Liver (tissue), 9 donors: ENCODE results near the gene ROBO4. TPM values are rescaled to one million over a fixed set of nuclear protein-coding genes. Genes with fewer than 3 reads are reported as not detected.

Source experiments
- DNase-seq: peaks from one replicate; pipeline ENCODE4 v3.0.0-alpha.2; 2017; ENCODE audit warnings: low spot score
- H3K27ac ChIP-seq, 2 donors: one replicate each; pipeline ENCODE4 v1.7.0; 2013; ENCODE audit warnings: inconsistent platforms in 2 of 2, low read length in 2 of 2, control low read depth in 1 of 2, low read depth in 1 of 2, mild to moderate bottlenecking in 1 of 2
- H3K27me3 ChIP-seq, 4 donors: one replicate each; pipeline versions ENCODE4 v1.6.1 to v1.7.0; 2013; ENCODE audit warnings: low read length in 3 of 4, inconsistent platforms in 1 of 4, mild to moderate bottlenecking in 1 of 4, moderate library complexity in 1 of 4; ENCODE audit not compliant: control insufficient read depth in 4 of 4, insufficient read depth in 4 of 4
- H3K36me3 ChIP-seq, 4 donors: one replicate each; pipeline versions ENCODE4 v1.6.1 to v1.7.0; 2013; ENCODE audit warnings: low read length in 3 of 4, mild to moderate bottlenecking in 3 of 4, low read depth in 1 of 4, moderate library complexity in 1 of 4; ENCODE audit not compliant: control insufficient read depth in 4 of 4, insufficient read depth in 3 of 4
- H3K4me1 ChIP-seq, 4 donors: one replicate each; pipeline versions ENCODE4 v1.6.1 to v1.7.0; 2013; ENCODE audit warnings: low read length in 3 of 4, mild to moderate bottlenecking in 3 of 4, moderate library complexity in 1 of 4; ENCODE audit not compliant: control insufficient read depth in 4 of 4, insufficient read depth in 4 of 4
- H3K4me3 ChIP-seq, 3 donors: one replicate each; pipeline versions ENCODE4 v1.6.1 to v1.7.0; 2013; ENCODE audit warnings: low read length in 3 of 3, control low read depth in 1 of 3, low read depth in 1 of 3, mild to moderate bottlenecking in 1 of 3
- H3K9ac ChIP-seq, 2 donors: one replicate each; pipeline ENCODE4 v1.7.0; 2013; ENCODE audit warnings: low read length in 2 of 2, mild to moderate bottlenecking in 2 of 2, moderate library complexity in 2 of 2, control low read depth in 1 of 2, low read depth in 1 of 2
- H3K9me3 ChIP-seq, 4 donors: one replicate each; pipeline versions ENCODE4 v1.6.1 to v1.7.0; 2013; ENCODE audit warnings: low read length in 3 of 4; ENCODE audit not compliant: control insufficient read depth in 4 of 4
- ATF3 ChIP-seq: IDR thresholded peaks from 2 replicates; pipeline ENCODE4 v1.6.1; 2016; ENCODE audit warnings: antibody characterized with exemption
- CTCF ChIP-seq: fragments of 150-350 bp; IDR thresholded peaks from 2 replicates; pipeline ENCODE4 v1.5.1; 2017; ENCODE audit warnings: improper control_type of control experiment, low read depth, low read length; ENCODE audit not compliant: missing input control
- EGR1 ChIP-seq, 2 donors: IDR thresholded peaks; 2 replicates each; pipeline ENCODE4 v1.6.1; 2016 to 2018; ENCODE audit warnings: antibody characterized with exemption in 2 of 2, low read depth in 2 of 2
- GABPA ChIP-seq, 2 donors: IDR thresholded peaks in 1 of 2; conservative IDR thresholded peaks in 1 of 2; 2 replicates each; pipeline ENCODE4 v1.6.1; 2016; ENCODE audit warnings: antibody characterized with exemption in 2 of 2, mild to moderate bottlenecking in 1 of 2, moderate library complexity in 1 of 2
- HNF4A ChIP-seq, 2 donors: conservative IDR thresholded peaks; 2 replicates each; pipeline ENCODE4 v1.6.1; 2016; ENCODE audit warnings: antibody characterized with exemption in 2 of 2, mild to moderate bottlenecking in 2 of 2
- JUND ChIP-seq, 2 donors: IDR thresholded peaks; 2 replicates each; pipeline ENCODE4 v1.6.1; 2016; ENCODE audit warnings: antibody characterized with exemption in 2 of 2
- NR2F2 ChIP-seq: IDR thresholded peaks from 2 replicates; pipeline ENCODE4 v1.6.1; 2016; ENCODE audit warnings: antibody characterized with exemption
- RAD21 ChIP-seq, 2 donors: IDR thresholded peaks; 2 replicates each; pipeline ENCODE4 v1.6.1; 2016; ENCODE audit warnings: antibody characterized with exemption in 2 of 2, mild to moderate bottlenecking in 2 of 2
- REST ChIP-seq: IDR thresholded peaks from 2 replicates; pipeline ENCODE4 v1.6.1; 2016; ENCODE audit warnings: antibody characterized with exemption, mild to moderate bottlenecking
- RXRA ChIP-seq, 2 donors: IDR thresholded peaks; 2 replicates each; pipeline ENCODE4 v1.6.1; 2017 to 2018; ENCODE audit warnings: antibody characterized with exemption in 2 of 2, mild to moderate bottlenecking in 1 of 2
- SP1 ChIP-seq: IDR thresholded peaks from 2 replicates; pipeline ENCODE4 v1.6.1; 2018; ENCODE audit warnings: antibody characterized with exemption, mild to moderate bottlenecking
- TAF1 ChIP-seq: conservative IDR thresholded peaks from 2 replicates; pipeline ENCODE4 v1.6.1; 2016; ENCODE audit warnings: antibody characterized with exemption, mild to moderate bottlenecking
- YY1 ChIP-seq: IDR thresholded peaks from 2 replicates; pipeline ENCODE4 v1.6.1; 2016; ENCODE audit warnings: antibody characterized with exemption, mild to moderate bottlenecking
- WGBS: extraction: QIAGEN DNeasy Blood & Tissue Kit; methylation state at CpG from one replicate; pipeline ENCODE4 v1.1.7; 2013; 5-methylcytosine and 5-hydroxymethylcytosine counted together
- polyA plus RNA-seq, 2 donors: library from polyadenylated mRNA; stranded (reverse) in 1 of 2; unstranded in 1 of 2; fragments of 200-250 nt in 1 of 2; fragments of >200 nt in 1 of 2; fragmentation: Nextera tagmentation in 1 of 2; extraction: Ambion mirVana in 1 of 2; gene quantifications; one replicate each; pipeline versions ENCODE4 v1.2.1 to v1.2.3, GENCODE V29; 2013 to 2015
- total RNA-seq, 2 donors: library from RNA; depleted of rRNA; stranded (reverse); fragments of >200 nt; gene quantifications; one replicate each; pipeline ENCODE4 v1.2.3, GENCODE V29; 2014
- donor health status: healthy.
- donor health status: healthy.
- donor health status: healthy.
- donor health status: healthy.
- donor health status: healthy.

Gene ROBO4
- total and polyA plus RNA-seq, 4 donors: 2.5 to 17.2 (median 7.6) TPM

GRCh38 chr11:124943254-124943616 is 45.6 kb upstream of the ROBO4 start:
- WGBS: 84% methylated on average over 5 of the region's 5 CpGs
- H3K4me1 ChIP-seq: peaks cover 0 to 6% (median 0%) of the 10 kb centered on the region in 4 donors
- H3K36me3 ChIP-seq: no peaks in the 10 kb centered on the region
- H3K27ac ChIP-seq: no peak overlapping the region
- H3K27me3 ChIP-seq: no peaks in the 10 kb centered on the region
- no peak overlapping the region for H3K9ac ChIP-seq
- TF ChIP-seq EGR1 (IDR thresholded peaks at IDR 0.05; ENCODE audit: low read depth in 2 of 2) (no peak), JUND (IDR thresholded peaks at IDR 0.05) (no peak), SP1 (no peak), NR2F2 (no peak), HNF4A (conservative IDR thresholded peaks at IDR 0.05) (no peak), TAF1 (no peak), YY1 (no peak)
- no peak overlapping the region for H3K4me3 ChIP-seq
- DNase-seq: no peak
- H3K9me3 ChIP-seq: no peaks in the 10 kb centered on the region

- H3K27me3 ChIP-seq: no peaks in the 10 kb centered on the region
- TF ChIP-seq GABPA (IDR thresholded peaks at IDR 0.05 in 1 of 2, conservative IDR thresholded peaks at IDR 0.05 in 1 of 2): no peak
- no peak for TF ChIP-seq CTCF
- no peak for TF ChIP-seq JUND (IDR thresholded peaks at IDR 0.05)
- TF ChIP-seq ATF3: no peak
- no peak for TF ChIP-seq RXRA (IDR thresholded peaks at IDR 0.05)
- no peak for TF ChIP-seq YY1
- no peak for TF ChIP-seq REST
- no peak for TF ChIP-seq NR2F2
- no peak for TF ChIP-seq HNF4A (conservative IDR thresholded peaks at IDR 0.05)
- no peak for TF ChIP-seq RAD21 (IDR thresholded peaks at IDR 0.05)
- TF ChIP-seq TAF1: no peak
- no peak overlapping the region for H3K4me3 ChIP-seq
- H3K4me1 ChIP-seq: peaks cover 0 to 6% (median 0%) of the 10 kb centered on the region in 4 donors
- H3K9me3 ChIP-seq: no peaks in the 10 kb centered on the region
- H3K27ac ChIP-seq: no peak overlapping the region
- no peak overlapping the region for H3K9ac ChIP-seq
- 70% methylated on average over 6 of the region's 6 CpGs for WGBS
- no peak for DNase-seq
- H3K36me3 ChIP-seq: no peaks in the 10 kb centered on the region
Measured at GRCh38 chr11:124942466-124943253, 45.0 kb upstream of the ROBO4 start.
